SU-DHL-6 (cell line): ENCODE results near the gene HECTD2.

Source experiments
- CTCF ChIP-seq: fragments of 200-600 bp; sonication (generic); IDR thresholded peaks from one replicate; pipeline ENCODE4 v1.5.1; 2017; ENCODE audit warnings: antibody characterized with exemption, mild to moderate bottlenecking, low read length, moderate library complexity; ENCODE audit not compliant: insufficient read depth, poor library complexity, severe bottlenecking
- EZH2phosphoT487 ChIP-seq: fragments of 200-600 bp; sonication (generic), shearing (Covaris generic); conservative IDR thresholded peaks from 2 replicates; pipeline ENCODE4 v1.6.1; 2018; ENCODE audit warnings: mild to moderate bottlenecking, antibody characterized with exemption, low read length, moderate library complexity, mixed read lengths

- TF ChIP-seq CTCF (no peak), EZH2phosphoT487 (no peak)
Observed at GRCh38 chr10:91452063-91452462, 41.9 kb downstream of the HECTD2 start.
